ENCODE data around the gene SSBP3. TPM values are rescaled to one million over a fixed set of nuclear protein-coding genes. Genes with fewer than 3 reads are reported as not detected.

SSBP3 gene
- total RNA-seq, 1 donor from 2014 or later, result 7.8 TPM

- no peak overlapping the region for H3K4me3 ChIP-seq (ENCODE audit: low read depth, low read length)
- no peak for TF ChIP-seq CTCF (conservative IDR thresholded peaks at IDR 0.05; ENCODE audit: low read depth, low read length)
- DNase-seq (ENCODE audit: low read depth), result no peak
These were observed 45.8 kb downstream of the SSBP3 start for GRCh38 chr1:54360165-54361005.

DNA sequence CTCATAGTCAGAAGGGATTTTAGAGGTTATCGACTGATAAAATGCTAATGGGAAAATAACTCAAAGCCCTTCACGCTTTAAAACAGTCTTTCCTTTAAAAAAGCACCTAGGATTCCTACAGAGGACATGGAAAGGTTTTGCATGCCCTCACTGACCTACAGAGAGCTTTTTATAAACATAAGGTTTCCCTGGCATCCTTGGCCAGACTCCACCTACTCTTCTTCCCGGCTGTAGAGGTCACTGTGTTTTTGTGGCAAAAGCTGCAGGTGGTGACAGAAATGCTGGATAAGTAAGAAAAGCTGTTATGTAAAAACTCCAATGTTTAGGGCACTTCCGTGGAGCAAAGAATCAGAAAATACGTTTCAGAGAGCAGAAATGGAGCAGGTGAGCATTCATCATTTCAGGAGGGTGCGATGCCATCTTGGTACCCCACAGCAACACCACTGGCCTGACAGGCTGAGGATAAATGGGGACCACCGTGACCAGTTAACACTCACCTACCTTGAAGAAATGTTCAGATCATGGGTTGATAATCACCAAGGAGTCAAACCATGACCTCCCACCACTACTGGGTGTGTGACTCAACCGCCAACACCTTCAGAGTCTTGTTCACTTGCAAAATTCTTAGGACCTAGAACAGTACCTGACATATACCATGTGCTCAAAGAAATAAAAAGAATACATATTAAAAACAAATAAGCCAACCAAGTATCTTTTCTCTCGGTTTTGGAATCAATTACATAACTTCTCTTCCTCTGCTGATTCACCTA, 46.6 kb downstream of the SSBP3 start:
- no peak for TF ChIP-seq CTCF (conservative IDR thresholded peaks at IDR 0.05; ENCODE audit: low read depth, low read length)
- no peak for DNase-seq (ENCODE audit: low read depth)

GRCh38 chr1:54358503-54359168, 47.6 kb downstream of the SSBP3 start:
- TF ChIP-seq CTCF (conservative IDR thresholded peaks at IDR 0.05; ENCODE audit: low read depth, low read length), result no peak
- no peak overlapping the region for H3K4me3 ChIP-seq (ENCODE audit: low read depth, low read length)
- DNase-seq (ENCODE audit: low read depth), result no peak

More for the DNA sequence above, 46.6 kb downstream of the SSBP3 start:
- no peak overlapping the region for H3K4me3 ChIP-seq (ENCODE audit: low read depth, low read length)

DNA sequence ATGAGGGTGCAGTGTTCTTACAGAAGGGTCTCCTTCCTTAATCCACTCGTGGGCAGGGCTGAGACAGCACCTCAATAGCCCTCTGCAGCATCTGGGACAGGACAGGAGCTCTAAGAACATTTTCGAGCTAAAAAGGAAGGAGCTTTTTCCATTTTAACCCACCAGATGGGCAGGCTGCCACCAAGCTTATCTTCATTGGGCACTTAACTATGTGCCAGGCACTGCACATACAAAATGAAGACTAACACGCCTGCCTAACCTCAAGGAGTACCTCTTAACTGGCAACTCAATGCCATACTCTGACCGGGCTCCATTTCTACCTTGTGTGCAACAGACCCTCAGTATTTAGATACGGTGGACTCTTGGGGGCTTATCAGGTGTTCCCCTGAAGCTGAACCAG, 48.2 kb downstream of the SSBP3 start:
- no peak for TF ChIP-seq CTCF (conservative IDR thresholded peaks at IDR 0.05; ENCODE audit: low read depth, low read length)
- H3K4me3 ChIP-seq (ENCODE audit: low read depth, low read length), result no peak overlapping the region
- DNase-seq (ENCODE audit: low read depth), result no peak

- no peak for TF ChIP-seq CTCF (conservative IDR thresholded peaks at IDR 0.05; ENCODE audit: low read depth, low read length)
- H3K4me3 ChIP-seq (ENCODE audit: low read depth, low read length), result no peak overlapping the region
- no peak for DNase-seq (ENCODE audit: low read depth)
These were observed 49.5 kb downstream of the SSBP3 start for GRCh38 chr1:54356680-54357147.

DNA sequence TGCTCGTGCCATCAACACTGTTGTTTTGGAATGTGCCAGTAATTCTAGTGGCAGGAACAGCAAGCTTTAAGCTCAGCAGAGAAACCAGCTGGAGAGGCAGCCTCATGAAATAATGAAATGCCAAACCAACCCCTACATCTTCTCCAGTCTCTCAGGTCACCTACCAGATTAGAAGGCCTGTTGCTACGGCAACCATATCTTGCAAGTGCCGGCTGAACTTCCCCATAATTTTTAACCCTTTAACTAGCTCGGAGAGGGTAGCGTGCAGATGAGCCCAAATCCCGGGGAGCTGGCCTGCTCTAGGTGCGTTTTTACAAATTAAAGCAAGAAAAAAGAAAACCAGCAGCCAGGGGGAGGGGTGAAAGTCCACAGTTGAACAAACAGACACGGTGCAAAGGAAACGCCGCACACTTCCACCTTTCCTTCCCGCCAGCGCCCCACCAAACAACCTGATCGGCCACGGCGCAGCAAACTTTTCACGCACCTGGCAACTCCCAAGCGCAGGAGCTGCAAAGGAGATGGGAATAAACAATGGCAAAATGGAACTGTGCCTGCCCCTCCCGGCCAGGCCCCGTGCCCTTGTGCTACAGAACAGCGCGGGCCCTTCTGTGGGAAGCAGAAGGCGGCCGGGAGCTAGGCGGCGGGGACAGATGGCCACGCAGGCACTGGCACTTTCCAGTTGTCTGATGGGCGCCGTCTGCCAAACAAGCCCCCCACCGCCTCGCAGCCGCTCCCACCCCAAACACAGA, 50.1 kb downstream of the SSBP3 start:
- DNase-seq (ENCODE audit: low read depth), result no peak
- H3K4me3 ChIP-seq (ENCODE audit: low read depth, low read length), result no peak overlapping the region
- no peak for TF ChIP-seq CTCF (conservative IDR thresholded peaks at IDR 0.05; ENCODE audit: low read depth, low read length)

All from epithelial cell of proximal tubule (primary cell).